ENCODE measurements around the gene TAGAP. TPM values are rescaled to one million over a fixed set of nuclear protein-coding genes. Genes with fewer than 3 reads are reported as not detected.

TAGAP gene
- total and polyA plus RNA-seq, 2 donors (not counting 3 experiments of a cell fraction or from before 2014, with no cell fraction given) = not detected

- H3K36me3 ChIP-seq (ENCODE audit: control insufficient read depth in 2 of 2, extremely low read depth in 1 of 2, insufficient read depth in 2 of 2, low read length in 2 of 2) = no peaks in the 10 kb centered on the region
- FAIRE-seq (no peak), DNase-seq (ENCODE audit: low read depth, low spot score) (no peak)
- H3K4me2 ChIP-seq (ENCODE audit: insufficient read depth, low read length) = no peak overlapping the region
- TF ChIP-seq POLR2A (IDR thresholded peaks at IDR 0.05; ENCODE audit: low read depth, low read length) (no peak), JUN (IDR thresholded peaks at IDR 0.05; ENCODE audit: borderline replicate concordance, insufficient read depth, insufficient read length, low read depth) (no peak), MYC (IDR thresholded peaks at IDR 0.05; ENCODE audit: low read depth, low read length) (no peak), POLR2AphosphoS5 (IDR thresholded peaks at IDR 0.05; ENCODE audit: insufficient read depth, low read depth, low read length) (no peak), FOS (IDR thresholded peaks at IDR 0.05; ENCODE audit: borderline replicate concordance, insufficient read depth, low read length) (no peak), EZH2 (IDR thresholded peaks at IDR 0.05; ENCODE audit: borderline replicate concordance, low read depth, low read length, severe bottlenecking) (no peak), MAX (IDR thresholded peaks at IDR 0.05; ENCODE audit: insufficient read depth, insufficient read length) (no peak), GATA2 (IDR thresholded peaks at IDR 0.05; ENCODE audit: insufficient read depth, insufficient read length, low read depth, low read length) (no peak)
- TF ChIP-seq, protein P1, sequence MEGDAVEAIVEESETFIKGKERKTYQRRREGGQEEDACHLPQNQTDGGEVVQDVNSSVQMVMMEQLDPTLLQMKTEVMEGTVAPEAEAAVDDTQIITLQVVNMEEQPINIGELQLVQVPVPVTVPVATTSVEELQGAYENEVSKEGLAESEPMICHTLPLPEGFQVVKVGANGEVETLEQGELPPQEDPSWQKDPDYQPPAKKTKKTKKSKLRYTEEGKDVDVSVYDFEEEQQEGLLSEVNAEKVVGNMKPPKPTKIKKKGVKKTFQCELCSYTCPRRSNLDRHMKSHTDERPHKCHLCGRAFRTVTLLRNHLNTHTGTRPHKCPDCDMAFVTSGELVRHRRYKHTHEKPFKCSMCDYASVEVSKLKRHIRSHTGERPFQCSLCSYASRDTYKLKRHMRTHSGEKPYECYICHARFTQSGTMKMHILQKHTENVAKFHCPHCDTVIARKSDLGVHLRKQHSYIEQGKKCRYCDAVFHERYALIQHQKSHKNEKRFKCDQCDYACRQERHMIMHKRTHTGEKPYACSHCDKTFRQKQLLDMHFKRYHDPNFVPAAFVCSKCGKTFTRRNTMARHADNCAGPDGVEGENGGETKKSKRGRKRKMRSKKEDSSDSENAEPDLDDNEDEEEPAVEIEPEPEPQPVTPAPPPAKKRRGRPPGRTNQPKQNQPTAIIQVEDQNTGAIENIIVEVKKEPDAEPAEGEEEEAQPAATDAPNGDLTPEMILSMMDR (IDR thresholded peaks at IDR 0.05; ENCODE audit: extremely low read depth in 1 of 2, insufficient read depth in 1 of 2, low read depth in 1 of 2, low read length in 2 of 2) = no peak
- intact Hi-C loops (cut with micrococcal nuclease) (no loop called here), dilution Hi-C loops (cut with MboI; ENCODE audit: extremely low pct_ligation_motif_present, low sequenced_read_pairs) (no loop called here)
- H3K9ac ChIP-seq (replicated peaks; ENCODE audit: extremely low read depth, insufficient read depth, low read length) = no peak overlapping the region
- ChIA-PET POLR2A (no interaction called here), CTCF (no interaction called here)
- H3K9me1 ChIP-seq (replicated peaks; ENCODE audit: control insufficient read depth, extremely low read depth, insufficient read depth, low read length) = no peaks in the 10 kb centered on the region
- H3K9me3 ChIP-seq (replicated peaks; ENCODE audit: control insufficient read depth, insufficient read depth, low read length) = no peaks in the 10 kb centered on the region
- H3K27me3 ChIP-seq (ENCODE audit: control insufficient read depth in 2 of 2, insufficient read depth in 2 of 2, low read length in 2 of 2) = peaks cover 0 to 2% of the 10 kb centered on the region in 2 experiments
- no peak overlapping the region for H2AFZ ChIP-seq (ENCODE audit: low read depth, low read length)
- no peaks in the 10 kb centered on the region for H4K20me1 ChIP-seq (replicated peaks; ENCODE audit: control insufficient read depth, extremely low read depth, insufficient read depth, low read length)
- no peak overlapping the region for H3K4me3 ChIP-seq (replicated peaks in 1 of 3; ENCODE audit: insufficient read depth in 1 of 3, low read depth in 1 of 3, low read length in 3 of 3)
- BruUV-seq (replicated peaks) = no TSS peak
- H3K79me2 ChIP-seq (ENCODE audit: control insufficient read depth, insufficient read depth, low read length) = no peaks in the 10 kb centered on the region
- H3K27ac ChIP-seq (ENCODE audit: insufficient read depth, low read depth, low read length) = no peak overlapping the region
- H3K4me1 ChIP-seq (ENCODE audit: control insufficient read depth, extremely low read depth, insufficient read depth, low read length) = no peaks in the 10 kb centered on the region
Observed at GRCh38 chr6:159068904-159069578, 24.2 kb upstream of the TAGAP start.
